GM12878 (cell line): ENCODE measurements around the gene MITF. TPM values are rescaled to one million over a fixed set of nuclear protein-coding genes. Genes with fewer than 3 reads are reported as not detected.

Source experiments
- ATAC-seq: fragments of 200-7000 bp; cut with Tn5 transposase; 3 replicates; pipeline ENCODE4 v1.9.1; 2020; ENCODE audit warnings: mild to moderate bottlenecking, moderate library complexity
- BruUV-seq: library from RNA; stranded (reverse); fragments of 400-500 nt; replicated peaks from 2 replicates; lab custom pipeline; 2021; lab: Mats Ljungman, UMichigan
- CTCF ChIA-PET: fragments of 300-600 bp; sonication (Branson Sonifier 250); formaldehyde crosslinking; extraction: SDS; loops from one replicate; lab custom pipeline; 2021; ENCODE audit warnings: inconsistent platforms; lab: Yijun Ruan, JAX
- POLR2A ChIA-PET: fragments of 350-600 bp; formaldehyde crosslinking; extraction: SDS; loops from one replicate; lab custom pipeline; 2021; ENCODE audit warnings: inconsistent platforms; lab: Charles Lee
- RAD21 ChIA-PET: fragments of 300-600 bp; sonication (Branson Sonifier 250); formaldehyde crosslinking; loops from one replicate; lab custom pipeline; 2023; ENCODE audit warnings: antibody characterized with exemption; ENCODE audit not compliant: unreplicated experiment; lab: Charles Lee
- SMC1A ChIA-PET: fragments of 300-600 bp; sonication (Branson Sonifier 250); formaldehyde crosslinking; loops from one replicate; lab custom pipeline; 2023; ENCODE audit not compliant: unreplicated experiment, uncharacterized antibody; lab: Charles Lee
- DNase-seq: peaks from one replicate; pipeline ENCODE4 v3.0.0-alpha.2; 2011; ENCODE audit warnings: low read depth, low spot score
- FAIRE-seq: peaks from 3 replicates; lab custom pipeline; 2011; peaks lifted over from hg19 to GRCh38; lab: Jason Lieb, UNC
- H2AFZ ChIP-seq: 2 replicates; pipeline ENCODE4 v1.6.0; 2011; ENCODE audit warnings: low read depth, low read length, control low read depth; ENCODE audit not compliant: control insufficient read depth
- H3K27ac ChIP-seq: 2 replicates; pipeline ENCODE4 v1.5.1; 2011; ENCODE audit warnings: control low read depth; ENCODE audit not compliant: control insufficient read depth, insufficient read depth
- H3K27me3 ChIP-seq, 2 experiments: replicated peaks in 1 of 2; 2 replicates each; pipeline versions ENCODE4 v1.6.0 to v1.6.1; 2011; ENCODE audit warnings: low read length in 1 of 2; ENCODE audit not compliant: control insufficient read depth in 2 of 2, insufficient read depth in 2 of 2
- H3K36me3 ChIP-seq, 2 experiments: 2 replicates each; pipeline ENCODE4 v1.5.1; 2011; ENCODE audit warnings: low read length in 1 of 2; ENCODE audit not compliant: control insufficient read depth in 2 of 2, insufficient read depth in 2 of 2
- H3K4me1 ChIP-seq: 2 replicates; pipeline ENCODE4 v1.6.1; 2011; ENCODE audit warnings: mild to moderate bottlenecking, low read length, moderate library complexity, mixed read lengths; ENCODE audit not compliant: control insufficient read depth, insufficient read depth
- H3K4me2 ChIP-seq: 2 replicates; pipeline ENCODE4 v1.6.0; 2011; ENCODE audit warnings: control low read depth; ENCODE audit not compliant: control insufficient read depth, insufficient read depth
- H3K4me3 ChIP-seq: fragments of 200-600 bp; sonication (generic); 2 replicates; pipeline ENCODE4 v1.5.1; 2016
- H3K79me2 ChIP-seq: 2 replicates; pipeline ENCODE4 v1.6.0; 2011; ENCODE audit warnings: low read length; ENCODE audit not compliant: control insufficient read depth, insufficient read depth
- H3K9ac ChIP-seq: 2 replicates; pipeline ENCODE4 v1.8.0; 2011; ENCODE audit warnings: low read length, control low read depth, mixed read lengths; ENCODE audit not compliant: control insufficient read depth, insufficient read depth
- H3K9me3 ChIP-seq: replicated peaks from 3 replicates; pipeline ENCODE4 v1.5.1; 2011; ENCODE audit warnings: mild to moderate bottlenecking, low read length; ENCODE audit not compliant: control insufficient read depth, insufficient read depth
- H4K20me1 ChIP-seq: 2 replicates; pipeline ENCODE4 v1.6.0; 2011; ENCODE audit not compliant: control insufficient read depth, insufficient read depth
- CBX5 ChIP-seq: sonication (generic); IDR thresholded peaks from 2 replicates; pipeline ENCODE4 v1.6.1; 2016; ENCODE audit warnings: low read depth, moderate library complexity, mild to moderate bottlenecking, inconsistent platforms
- JUND ChIP-seq: IDR thresholded peaks from 2 replicates; pipeline ENCODE4 v1.6.1; 2012; ENCODE audit warnings: low read depth, mild to moderate bottlenecking, low read length, improper control_type of control experiment, moderate library complexity
- SIN3A ChIP-seq: IDR thresholded peaks from 2 replicates; pipeline ENCODE4 v1.6.1; 2012; ENCODE audit warnings: low read depth, low read length, improper control_type of control experiment
- SMARCA5 ChIP-seq: fragments of 450-650 bp; IDR thresholded peaks from 2 replicates; pipeline ENCODE4 v1.6.1; 2017; ENCODE audit warnings: mild to moderate bottlenecking
- TARDBP ChIP-seq: IDR thresholded peaks from 2 replicates; pipeline ENCODE4 v1.6.1; 2016; ENCODE audit warnings: borderline replicate concordance
- WGBS: methylation state at CpG from one replicate; pipeline ENCODE4 v1.1.6; 2016; ENCODE audit warnings: low lambda C conversion rate; ENCODE audit not compliant: insufficient replicate concordance, insufficient coverage; ENCODE audit errors: missing lambda C conversion rate; 5-methylcytosine and 5-hydroxymethylcytosine counted together
- in situ Hi-C: fragments of 300-500 bp; cut with MboI; formaldehyde crosslinking; loops from 9 replicates; pipeline ENCODE4 v1.14.3; 2018; ENCODE audit warnings: mixed read lengths
- intact Hi-C: fragments of 100-400 bp; cut with micrococcal nuclease; formaldehyde crosslinking; loops from one replicate; pipeline ENCODE4 v1.14.2; 2022; ENCODE audit not compliant: unreplicated experiment
- polyA plus RNA-seq, 11 experiments: library from polyadenylated mRNA; depleted of rRNA in 4 of 11; unstranded in 6 of 11; stranded (reverse) in 5 of 11; fragments of >200 nt; fragmentation: Nextera tagmentation in 4 of 11; fragmentation: Illumina TruSeq in 1 of 11; extraction: Ambion mirVana in 4 of 11; extraction: Trizol in 1 of 11; gene quantifications; 1 replicate in 1 of 11; 2 replicates in 10 of 11; pipeline versions ENCODE4 v1.2.1 to v1.2.3, GENCODE V29; 2011 to 2016; ENCODE audit warnings: inconsistent platforms in 2 of 11, missing spikeins in 2 of 11, low read depth in 1 of 11
- total RNA-seq, 4 experiments: library from RNA; depleted of rRNA in 3 of 4; stranded (reverse); fragments of >200 nt in 3 of 4; fragmentation: Illumina TruSeq in 1 of 4; extraction: Trizol in 1 of 4; gene quantifications; 2 replicates each; pipeline versions ENCODE4 v1.2.1 to v1.2.3, GENCODE V29; 2013 to 2021
- TF ChIP-seq, protein P1 (sequence below): fragments of 450-650 bp; IDR thresholded peaks from 2 replicates; pipeline ENCODE4 v1.6.1; 2017; ENCODE audit warnings: mild to moderate bottlenecking, moderate library complexity
- TF ChIP-seq, protein P2 (sequence below): fragments of 450-650 bp; IDR thresholded peaks from 2 replicates; pipeline ENCODE4 v1.6.1; 2017; ENCODE audit warnings: mild to moderate bottlenecking, low read depth, inconsistent platforms; ENCODE audit not compliant: poor library complexity, severe bottlenecking

Gene MITF
- total and polyA plus RNA-seq, 10 of the 15 experiments (the other 5 are each of a cell fraction or from before 2014, with no cell fraction given): under 0.01 to 0.90 (median 0.06) TPM; not detected in 3

DNA sequence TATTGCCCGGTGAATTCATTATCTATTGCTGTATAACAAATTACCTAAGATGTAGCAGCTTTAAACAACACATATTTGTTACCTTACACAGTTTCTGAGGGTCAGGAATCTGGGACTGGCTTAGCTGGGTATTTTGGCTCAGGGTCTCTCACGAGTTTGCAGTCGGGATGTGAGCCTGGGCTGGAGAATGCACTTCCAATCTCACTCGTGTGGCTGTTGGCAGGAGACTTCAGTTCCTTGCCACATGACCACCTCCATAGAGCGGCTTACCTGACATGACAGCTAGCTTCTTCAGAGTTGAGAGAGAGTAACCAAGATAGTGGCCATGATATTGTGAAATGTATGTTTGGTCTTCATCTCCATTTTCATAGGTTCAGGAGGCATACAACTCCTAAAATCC lies 18.4 kb upstream of the MITF start (continued):
- TF ChIP-seq, protein P1, sequence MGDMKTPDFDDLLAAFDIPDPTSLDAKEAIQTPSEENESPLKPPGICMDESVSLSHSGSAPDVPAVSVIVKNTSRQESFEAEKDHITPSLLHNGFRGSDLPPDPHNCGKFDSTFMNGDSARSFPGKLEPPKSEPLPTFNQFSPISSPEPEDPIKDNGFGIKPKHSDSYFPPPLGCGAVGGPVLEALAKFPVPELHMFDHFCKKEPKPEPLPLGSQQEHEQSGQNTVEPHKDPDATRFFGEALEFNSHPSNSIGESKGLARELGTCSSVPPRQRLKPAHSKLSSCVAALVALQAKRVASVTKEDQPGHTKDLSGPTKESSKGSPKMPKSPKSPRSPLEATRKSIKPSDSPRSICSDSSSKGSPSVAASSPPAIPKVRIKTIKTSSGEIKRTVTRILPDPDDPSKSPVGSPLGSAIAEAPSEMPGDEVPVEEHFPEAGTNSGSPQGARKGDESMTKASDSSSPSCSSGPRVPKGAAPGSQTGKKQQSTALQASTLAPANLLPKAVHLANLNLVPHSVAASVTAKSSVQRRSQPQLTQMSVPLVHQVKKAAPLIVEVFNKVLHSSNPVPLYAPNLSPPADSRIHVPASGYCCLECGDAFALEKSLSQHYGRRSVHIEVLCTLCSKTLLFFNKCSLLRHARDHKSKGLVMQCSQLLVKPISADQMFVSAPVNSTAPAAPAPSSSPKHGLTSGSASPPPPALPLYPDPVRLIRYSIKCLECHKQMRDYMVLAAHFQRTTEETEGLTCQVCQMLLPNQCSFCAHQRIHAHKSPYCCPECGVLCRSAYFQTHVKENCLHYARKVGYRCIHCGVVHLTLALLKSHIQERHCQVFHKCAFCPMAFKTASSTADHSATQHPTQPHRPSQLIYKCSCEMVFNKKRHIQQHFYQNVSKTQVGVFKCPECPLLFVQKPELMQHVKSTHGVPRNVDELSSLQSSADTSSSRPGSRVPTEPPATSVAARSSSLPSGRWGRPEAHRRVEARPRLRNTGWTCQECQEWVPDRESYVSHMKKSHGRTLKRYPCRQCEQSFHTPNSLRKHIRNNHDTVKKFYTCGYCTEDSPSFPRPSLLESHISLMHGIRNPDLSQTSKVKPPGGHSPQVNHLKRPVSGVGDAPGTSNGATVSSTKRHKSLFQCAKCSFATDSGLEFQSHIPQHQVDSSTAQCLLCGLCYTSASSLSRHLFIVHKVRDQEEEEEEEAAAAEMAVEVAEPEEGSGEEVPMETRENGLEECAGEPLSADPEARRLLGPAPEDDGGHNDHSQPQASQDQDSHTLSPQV: no peak
- TF ChIP-seq, protein P2, sequence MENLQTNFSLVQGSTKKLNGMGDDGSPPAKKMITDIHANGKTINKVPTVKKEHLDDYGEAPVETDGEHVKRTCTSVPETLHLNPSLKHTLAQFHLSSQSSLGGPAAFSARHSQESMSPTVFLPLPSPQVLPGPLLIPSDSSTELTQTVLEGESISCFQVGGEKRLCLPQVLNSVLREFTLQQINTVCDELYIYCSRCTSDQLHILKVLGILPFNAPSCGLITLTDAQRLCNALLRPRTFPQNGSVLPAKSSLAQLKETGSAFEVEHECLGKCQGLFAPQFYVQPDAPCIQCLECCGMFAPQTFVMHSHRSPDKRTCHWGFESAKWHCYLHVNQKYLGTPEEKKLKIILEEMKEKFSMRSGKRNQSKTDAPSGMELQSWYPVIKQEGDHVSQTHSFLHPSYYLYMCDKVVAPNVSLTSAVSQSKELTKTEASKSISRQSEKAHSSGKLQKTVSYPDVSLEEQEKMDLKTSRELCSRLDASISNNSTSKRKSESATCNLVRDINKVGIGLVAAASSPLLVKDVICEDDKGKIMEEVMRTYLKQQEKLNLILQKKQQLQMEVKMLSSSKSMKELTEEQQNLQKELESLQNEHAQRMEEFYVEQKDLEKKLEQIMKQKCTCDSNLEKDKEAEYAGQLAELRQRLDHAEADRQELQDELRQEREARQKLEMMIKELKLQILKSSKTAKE: no peak
- TF ChIP-seq CBX5 (no peak), SMARCA5 (no peak), TARDBP (no peak), SIN3A (no peak)

DNA sequence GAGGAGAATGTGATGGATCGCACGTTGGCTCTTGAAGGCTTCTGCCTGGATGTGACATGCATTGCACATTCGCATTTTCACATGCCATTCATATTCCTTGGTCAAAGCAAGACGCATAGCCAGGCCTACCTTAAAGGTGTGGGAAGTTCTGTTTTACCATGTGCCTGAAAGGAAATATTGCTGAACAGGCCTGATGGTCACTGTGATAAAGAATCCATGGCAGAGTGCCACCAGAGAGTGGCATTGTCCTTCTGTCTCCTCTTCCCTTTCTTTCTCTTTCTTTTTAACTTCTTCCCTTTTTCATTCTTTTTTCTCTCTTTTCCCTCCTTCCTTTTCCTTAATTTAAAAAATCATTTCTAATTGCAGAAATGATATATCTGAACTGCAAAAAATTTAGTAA lies 15.9 kb upstream of the MITF start:
- ChIA-PET CTCF (interaction anchor here (0.7 kb wide), 1 partner anchor 595 kb away, joined by 3 read pairs; no protein-coding TSS in a partner anchor), SMC1A (no interaction called here), POLR2A (no interaction called here), RAD21 (no interaction called here)
- H3K27me3 ChIP-seq: no peaks in the 10 kb centered on the region; a peak in 2 of 4 replicates
- DNase-seq (no peak), FAIRE-seq (no peak), ATAC-seq (no peak)
- in situ Hi-C loops: no loop called here
- no peak for TF ChIP-seq JUND
- no peaks in the 10 kb centered on the region for H4K20me1 ChIP-seq
- intact Hi-C loops: no loop called here
- H2AFZ ChIP-seq: no peak overlapping the region
- H3K4me2 ChIP-seq: no peak overlapping the region
- no peak overlapping the region for H3K4me3 ChIP-seq
- 67% methylated on average over 4 of the region's 4 CpGs for WGBS
- no TSS peak for BruUV-seq
- no peak overlapping the region for H3K9ac ChIP-seq
- no peaks in the 10 kb centered on the region for H3K4me1 ChIP-seq
- no peaks in the 10 kb centered on the region for H3K79me2 ChIP-seq
- H3K36me3 ChIP-seq: no peaks in the 10 kb centered on the region
- H3K9me3 ChIP-seq: no peaks in the 10 kb centered on the region
- H3K27ac ChIP-seq: no peak overlapping the region
